Activated CD4-positive, CD25-positive, alpha-beta regulatory T cell treated with anti-CD3 and anti-CD28 coated beads, Interleukin-2, amount 50 U/mL, for 16 hours (primary cell): Measurements from ENCODE around the gene CCNC.

Experiments used
- DNase-seq: peaks from one replicate; pipeline ENCODE4 v3.0.0-alpha.2; 2020; ENCODE audit warnings: low read depth, low spot score

The CCNC gene

DNA sequence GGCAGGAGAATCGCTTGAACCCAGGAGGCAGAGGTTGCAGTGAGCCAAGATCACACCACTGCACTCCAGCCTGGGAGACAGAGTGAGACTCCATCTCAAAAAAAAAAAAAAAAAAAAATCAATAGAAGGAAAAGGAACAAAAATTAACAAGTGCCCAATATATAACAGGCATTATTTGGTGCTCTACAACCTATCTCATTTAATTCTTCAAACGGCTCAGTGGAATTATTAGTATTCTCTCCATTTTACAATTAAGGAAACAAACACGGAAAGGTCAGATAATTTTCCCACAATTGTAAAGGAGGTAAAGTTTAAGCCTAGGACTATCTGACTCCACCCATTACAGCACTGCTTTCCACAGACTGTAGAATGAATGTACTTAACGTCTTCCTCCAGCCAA, 19.8 kb downstream of the CCNC start:
- DNase-seq = no peak

DNA sequence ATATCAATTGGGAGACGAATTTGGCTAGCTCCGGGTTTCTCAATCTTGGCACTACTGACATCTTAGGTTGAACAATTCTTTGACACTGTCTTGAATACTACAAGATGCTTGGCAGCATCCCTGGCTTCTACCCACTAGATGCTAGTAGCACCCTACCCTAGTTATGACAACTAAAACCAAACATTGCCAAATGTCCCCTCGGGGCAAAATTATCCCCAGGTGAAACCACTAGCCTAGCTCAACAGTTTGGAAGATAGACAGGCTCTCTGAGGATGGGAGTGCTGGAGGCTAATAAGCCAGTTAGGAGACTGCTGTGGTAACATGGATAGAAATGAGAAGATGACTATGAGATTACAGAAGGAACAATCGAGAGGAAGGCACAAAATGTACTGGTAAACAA, 20.9 kb downstream of the CCNC start:
- DNase-seq = no peak

DNA sequence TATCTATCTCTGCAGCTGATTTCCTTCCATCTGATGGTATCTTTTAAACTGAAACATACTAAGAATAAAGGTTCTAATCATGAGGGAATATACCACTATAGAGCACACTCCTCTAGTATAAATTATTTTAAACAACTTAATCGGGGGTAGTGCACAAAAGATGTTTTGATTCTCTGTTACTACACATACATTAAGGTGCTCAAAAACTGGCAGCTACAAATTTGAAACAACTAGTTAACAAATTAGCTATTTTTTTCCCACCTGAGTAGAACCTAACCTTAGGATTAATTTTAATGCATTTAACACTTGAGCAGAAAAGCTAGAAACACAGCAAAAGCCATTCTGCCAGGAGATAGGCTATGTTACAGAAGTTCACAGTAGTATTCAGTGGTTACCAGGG, 23.0 kb downstream of the CCNC start:
- DNase-seq = no peak

DNA sequence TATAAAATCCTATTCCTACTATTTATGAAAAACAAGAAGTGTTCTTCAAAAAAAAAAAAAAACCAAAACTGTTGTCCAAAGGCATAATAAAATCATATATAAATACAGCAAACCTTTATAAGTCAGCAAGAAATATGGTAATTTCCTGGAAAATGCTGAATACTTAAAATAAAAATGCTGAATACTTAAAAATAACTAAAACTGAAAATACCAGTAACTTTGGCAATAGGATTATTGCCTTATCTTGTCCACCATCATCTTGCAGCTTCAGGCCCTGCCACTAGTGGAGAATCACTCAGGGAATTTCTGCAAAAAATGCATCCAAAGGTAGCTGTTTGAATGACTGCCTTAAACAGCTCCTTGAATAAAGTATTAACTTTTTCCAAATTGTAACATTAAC, 24.5 kb downstream of the CCNC start:
- DNase-seq = no peak

DNA sequence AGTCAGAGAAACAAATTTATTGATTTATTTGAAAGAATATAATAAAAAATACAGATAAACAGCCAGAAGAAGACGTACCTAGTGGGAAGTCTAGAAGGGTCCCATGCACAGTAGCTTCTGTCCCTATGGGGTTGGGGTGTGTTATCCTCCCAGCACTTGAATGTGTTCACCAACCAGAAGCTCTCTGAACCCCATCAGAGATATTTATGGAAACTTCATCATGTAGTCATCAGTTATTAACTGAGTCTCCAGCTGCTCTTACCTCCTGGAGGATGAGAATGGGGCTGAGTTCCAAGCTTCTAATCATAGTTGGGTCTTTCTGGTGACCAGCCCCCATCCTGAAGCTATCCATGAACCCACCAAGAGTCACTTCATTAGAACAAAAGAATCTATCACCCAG, 37.8 kb downstream of the CCNC start:
- no peak for DNase-seq

DNA sequence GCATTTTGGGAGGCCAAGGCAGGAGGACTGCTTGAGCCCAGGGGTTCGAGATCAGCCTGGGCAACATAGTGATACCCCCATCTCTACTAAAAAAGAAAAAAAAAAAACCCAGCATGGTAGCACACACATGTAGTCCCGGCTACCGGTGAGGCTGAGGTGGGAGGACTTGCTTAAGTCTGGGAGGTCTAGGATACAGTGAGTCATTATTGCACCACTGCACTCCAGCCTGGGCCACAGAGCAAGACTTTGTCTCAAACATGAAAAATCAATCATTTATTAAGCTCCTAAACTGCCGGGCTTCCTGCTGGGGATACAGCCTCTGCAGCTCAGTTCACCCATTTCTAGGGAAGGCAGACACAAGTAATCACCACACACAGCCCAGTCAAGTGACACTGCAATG, 45.9 kb downstream of the CCNC start:
- DNase-seq = no peak

DNA sequence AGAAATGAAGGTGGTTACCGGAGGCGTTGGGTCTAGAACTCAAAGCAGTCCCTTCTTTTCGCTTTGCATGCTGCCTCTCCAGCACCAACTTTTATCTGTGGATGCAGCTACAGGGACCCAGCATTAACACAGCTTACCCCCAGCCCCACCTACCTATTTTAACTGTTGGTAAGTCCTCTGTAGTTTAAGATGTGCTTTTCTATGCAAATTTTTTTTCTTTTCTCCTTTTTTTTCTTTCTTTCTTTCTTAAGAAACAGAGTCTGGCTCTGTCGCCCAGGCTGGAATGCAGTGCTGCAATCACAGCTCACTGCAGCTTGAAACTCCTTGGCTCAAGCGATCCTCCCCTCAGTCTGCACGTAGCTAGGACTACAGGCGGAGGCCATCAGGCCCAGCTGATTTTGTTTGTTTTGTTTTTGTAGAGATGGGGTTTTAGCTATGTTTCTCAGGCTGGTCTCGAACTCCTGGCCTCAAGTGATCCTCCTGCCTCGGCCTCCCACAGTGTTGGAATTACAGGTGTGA, 46.8 kb downstream of the CCNC start:
- no peak for DNase-seq

DNA sequence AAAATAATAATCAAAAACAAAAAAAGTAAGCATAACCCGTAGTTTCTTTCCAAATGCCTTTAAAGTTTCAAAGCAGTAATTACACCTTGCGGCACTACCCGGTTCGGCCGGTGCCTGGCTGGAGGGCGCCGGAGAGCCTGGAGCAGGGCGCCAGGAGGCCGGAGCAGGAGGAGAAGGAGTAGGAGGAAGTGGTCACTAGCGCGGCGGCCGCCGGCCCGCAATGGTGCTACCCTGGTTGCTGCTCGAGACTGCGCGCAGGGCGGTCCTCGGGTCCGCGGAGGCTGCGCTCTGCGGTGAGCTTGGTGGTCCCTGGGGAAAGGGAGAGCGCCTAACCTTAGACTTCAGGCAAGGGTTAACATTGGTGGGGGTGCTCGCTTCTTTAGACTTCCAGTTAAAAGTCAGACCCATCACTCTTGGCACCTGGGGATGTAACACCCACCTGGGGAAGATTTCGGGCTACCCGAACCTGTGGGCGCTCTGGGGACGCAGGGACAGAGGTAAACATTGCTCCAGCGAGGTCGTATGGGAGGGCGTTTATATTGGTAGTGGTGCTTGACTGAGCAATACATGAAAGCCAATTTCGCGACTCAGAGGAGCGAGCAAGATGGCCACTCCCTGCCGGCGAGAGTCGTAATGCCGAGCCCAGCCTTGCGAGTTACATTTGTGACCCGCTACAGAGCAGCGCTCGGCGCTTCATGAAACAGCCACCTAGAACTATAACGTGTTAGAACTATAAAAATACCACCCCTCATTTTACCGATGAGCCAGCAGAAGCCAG, 47.4 kb downstream of the CCNC start:
- peak; percentile 27 for DNase-seq

DNA sequence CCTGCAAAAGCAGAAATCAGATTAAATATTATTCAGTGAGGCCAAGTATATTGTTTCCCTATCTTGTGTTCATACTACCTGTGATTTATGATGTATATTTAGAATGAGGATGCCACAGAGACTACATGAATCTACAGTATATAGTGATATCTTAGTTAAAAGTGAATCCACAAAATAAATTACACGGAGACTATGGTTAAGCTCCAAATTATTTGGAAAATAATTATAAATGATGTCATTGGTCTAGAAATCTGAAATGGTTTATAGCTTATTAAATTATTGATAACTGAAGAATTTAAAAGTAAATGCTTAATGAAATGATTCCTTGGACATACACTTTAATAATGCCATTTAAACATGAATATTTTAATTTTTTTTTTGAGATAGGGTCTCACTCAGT, 49.0 kb downstream of the CCNC start:
- DNase-seq = no peak

DNA sequence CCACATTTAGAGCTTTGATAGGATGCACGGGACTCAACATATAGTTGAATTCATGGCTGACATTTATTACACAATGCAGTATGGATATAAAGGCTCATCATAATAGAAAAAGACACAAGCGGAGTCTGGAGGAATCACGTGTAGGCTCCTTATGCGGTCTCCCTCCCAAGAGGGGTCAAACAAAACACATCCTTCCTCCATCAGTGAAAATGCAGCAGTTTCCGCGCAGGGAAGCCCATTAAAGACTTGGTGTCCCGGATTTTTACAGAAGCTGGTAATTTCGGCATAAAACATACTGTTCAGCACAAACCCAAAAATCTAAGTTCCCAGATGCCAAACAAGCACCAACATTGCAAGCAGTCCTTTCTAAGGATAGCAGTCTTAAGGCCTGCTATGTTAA, 54.4 kb downstream of the CCNC start:
- DNase-seq = no peak

DNA sequence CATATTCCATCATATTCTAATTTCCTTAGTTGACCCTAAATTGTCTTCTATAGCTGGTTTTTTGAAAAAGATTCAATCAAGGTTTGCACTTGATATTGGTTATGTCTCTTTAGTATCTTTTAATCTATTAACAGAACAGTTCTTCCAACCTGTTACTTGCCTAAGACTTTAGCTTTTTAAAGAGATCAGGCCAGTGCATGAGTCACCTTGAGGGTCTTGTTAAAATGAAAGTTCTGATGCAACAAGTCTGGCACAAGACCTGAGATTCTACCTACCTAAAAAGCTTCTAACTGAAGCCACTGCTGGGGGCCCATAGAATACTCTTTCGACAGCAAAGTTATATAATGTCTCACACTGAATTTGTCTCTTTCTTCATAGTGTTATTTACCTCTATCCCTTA, 56.4 kb downstream of the CCNC start:
- no peak for DNase-seq

DNA sequence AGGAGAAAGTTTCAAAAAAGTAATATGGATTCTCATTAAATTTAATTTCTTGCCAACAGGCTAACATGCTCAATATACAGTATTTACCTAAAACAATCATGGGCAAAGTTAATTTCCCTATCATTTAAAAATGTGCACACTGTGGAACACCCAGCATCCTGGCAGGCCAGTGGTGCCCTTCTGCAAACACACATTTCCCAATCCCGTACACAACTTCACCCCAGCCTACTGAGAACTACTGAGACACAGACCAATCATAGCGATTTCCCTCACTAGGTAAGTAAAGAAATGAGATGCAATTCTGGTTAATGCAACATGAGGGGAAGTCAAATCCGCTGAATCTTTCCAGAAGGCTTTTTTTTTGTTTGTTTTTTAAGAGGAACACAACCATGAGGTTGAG, 60.8 kb downstream of the CCNC start:
- DNase-seq = no peak

DNA sequence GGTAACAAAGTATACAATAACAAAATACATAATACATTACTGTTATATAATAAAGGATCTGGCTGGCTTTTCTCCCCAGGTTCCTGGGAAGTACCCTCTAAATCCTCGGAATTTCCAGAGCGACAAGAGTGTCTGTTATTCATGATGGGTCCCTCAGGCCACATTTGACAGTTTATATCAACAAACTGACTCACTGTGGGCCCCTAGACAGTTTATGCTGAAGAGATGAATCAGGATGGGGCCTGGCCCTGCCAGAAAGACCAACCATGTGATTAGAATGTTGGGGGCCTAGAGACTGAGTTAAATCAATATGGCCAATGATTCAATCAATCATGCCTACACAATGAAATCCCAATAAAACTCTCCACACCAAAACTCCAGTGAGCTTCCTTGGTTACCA, 66.7 kb downstream of the CCNC start:
- no peak for DNase-seq

DNA sequence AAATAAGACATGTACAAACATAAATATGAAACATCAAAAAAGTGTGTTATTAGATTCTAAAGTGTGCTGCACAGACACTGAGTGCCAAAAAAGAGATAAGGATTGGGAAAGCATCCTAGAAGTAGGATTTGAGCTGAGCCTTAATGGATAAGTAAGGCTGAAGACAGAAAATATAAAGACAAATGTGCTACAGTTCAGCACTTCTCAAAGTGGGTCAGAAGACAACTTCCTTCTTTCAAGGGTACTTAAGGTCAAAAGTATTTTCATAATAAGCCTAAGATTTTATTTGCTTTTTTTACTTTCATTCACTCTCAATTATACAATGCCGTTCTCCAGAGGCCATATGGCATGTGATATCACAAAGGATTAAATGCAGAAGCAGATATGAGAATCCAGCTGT, 70.0 kb downstream of the CCNC start:
- DNase-seq = no peak

DNA sequence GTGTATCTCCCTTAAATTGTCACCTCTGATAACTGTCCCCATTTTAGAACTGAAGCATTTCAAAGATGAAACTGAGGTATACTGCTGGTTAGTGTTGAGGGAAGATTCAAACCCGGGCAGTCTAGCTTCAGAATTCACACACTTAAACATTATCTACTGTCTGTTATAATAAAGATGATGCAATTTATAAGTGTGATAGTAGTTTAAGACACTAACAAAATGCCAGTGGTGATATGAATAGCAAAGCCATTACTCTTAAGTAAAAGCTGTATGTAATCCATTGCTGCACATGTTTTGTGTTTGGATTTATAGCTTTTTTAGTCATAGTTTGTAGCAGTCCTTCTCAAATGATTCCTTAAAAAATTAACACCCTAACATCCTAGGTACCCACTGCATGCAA, 73.0 kb downstream of the CCNC start:
- no peak for DNase-seq
